Cerebellar cortex (tissue), 1 donor: ENCODE results near the gene PGS1.

ENCODE experiments used
- DNase-seq: peaks from one replicate; pipeline ENCODE4 v3.0.0-alpha.2; 2015; ENCODE audit warnings: low spot score

The PGS1 gene

DNA sequence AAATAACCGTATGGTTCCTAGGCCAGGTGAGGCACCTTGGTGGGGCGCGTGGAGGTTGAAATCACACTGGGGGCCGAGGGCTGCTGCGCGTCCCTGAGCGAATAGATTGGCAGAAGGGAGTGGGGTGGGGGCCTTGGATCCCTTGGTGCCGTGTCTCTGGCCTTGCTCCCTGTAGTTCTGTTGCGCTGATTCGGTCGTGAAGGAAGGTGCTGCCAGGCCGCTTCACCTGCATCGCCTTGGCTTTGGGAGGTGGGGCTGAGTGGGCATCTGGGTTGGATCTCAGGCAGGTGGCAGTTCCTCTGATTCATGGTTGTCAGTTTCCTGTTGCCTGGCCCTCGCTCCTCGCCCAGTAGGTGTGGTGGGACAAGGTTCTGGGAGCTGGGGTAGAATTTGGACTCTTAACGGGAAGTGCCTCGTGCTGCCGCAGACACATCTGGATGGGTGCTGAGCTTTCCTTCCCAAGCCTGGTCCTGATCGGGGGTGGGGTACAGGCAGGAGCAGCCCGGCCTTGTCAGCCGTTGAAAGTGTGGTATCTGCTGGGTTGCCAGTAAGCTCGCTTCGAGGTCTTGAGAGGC lies 30.1 kb downstream of the PGS1 start:
- no peak for DNase-seq

DNA sequence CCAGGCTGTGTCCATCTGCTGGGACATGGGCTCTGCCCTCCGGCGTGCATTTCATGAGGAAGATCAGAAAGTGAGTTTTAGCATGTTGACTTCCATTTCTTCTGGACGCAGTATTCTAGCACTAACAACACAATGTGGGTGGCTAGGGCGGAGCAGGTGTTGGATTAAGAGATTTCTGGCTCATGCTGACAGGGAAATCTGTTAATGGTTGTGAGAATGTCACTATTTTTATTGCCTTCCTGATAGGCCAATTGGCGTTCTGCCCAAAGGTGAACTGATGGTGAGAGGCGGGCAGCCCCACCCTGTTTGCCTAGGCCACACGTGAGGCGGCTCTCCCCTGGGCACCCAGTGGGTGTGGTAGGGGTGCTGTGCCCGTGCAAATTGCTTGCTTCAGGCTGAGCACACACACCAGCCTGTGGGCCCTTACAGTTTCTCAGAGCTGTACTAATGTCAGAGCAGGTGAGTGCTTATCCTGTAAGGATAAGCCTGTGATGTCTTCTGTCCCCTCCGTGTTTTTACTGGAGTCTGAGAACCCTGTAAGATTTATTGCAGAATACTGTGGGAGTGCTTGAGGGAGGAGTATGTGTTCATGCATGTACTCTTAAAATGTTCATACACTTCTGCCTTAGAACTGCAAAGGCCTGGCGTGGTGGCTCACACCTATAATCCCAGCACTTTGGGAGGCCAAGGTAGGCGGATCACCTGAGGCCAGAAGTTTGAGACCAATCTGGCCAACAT lies 30.9 kb downstream of the PGS1 start:
- DNase-seq, result peak; percentile 61

DNA sequence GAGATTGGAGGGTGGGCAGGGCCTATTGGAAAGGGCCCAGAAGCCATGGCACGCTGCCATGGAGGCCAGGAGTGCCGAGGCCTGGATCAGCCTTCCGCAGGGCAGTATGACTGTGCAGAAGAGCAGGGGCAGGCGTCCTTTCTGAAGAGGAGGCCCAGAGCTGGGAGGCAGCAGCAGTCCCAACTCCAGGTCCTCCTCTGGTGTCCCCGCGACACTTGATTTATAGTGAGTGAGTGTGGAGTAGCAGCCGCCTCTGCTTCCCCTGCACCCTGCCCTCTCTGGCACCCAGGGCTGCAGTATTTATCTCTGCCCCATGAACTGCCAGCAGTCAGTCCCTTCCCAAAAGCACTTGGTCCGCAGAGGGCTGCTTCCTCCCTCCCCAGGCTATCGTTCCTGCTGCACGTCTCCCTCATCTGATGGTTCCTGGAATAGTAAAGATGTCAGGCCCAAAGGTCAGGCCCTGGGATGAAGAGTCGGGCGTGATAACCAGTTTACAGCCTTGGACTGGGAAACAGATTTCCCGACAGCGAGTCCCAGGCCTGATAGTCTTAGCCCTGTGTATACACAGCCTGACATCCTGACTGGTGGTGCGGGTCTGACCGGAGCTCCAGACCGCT lies 32.9 kb downstream of the PGS1 start:
- no peak for DNase-seq

GRCh38 chr17:78412403-78412802 lies 34.0 kb downstream of the PGS1 start:
- peak; percentile 38 for DNase-seq

- DNase-seq, result no peak
Observed at GRCh38 chr17:78414178-78415162, 36.0 kb downstream of the PGS1 start.

DNA sequence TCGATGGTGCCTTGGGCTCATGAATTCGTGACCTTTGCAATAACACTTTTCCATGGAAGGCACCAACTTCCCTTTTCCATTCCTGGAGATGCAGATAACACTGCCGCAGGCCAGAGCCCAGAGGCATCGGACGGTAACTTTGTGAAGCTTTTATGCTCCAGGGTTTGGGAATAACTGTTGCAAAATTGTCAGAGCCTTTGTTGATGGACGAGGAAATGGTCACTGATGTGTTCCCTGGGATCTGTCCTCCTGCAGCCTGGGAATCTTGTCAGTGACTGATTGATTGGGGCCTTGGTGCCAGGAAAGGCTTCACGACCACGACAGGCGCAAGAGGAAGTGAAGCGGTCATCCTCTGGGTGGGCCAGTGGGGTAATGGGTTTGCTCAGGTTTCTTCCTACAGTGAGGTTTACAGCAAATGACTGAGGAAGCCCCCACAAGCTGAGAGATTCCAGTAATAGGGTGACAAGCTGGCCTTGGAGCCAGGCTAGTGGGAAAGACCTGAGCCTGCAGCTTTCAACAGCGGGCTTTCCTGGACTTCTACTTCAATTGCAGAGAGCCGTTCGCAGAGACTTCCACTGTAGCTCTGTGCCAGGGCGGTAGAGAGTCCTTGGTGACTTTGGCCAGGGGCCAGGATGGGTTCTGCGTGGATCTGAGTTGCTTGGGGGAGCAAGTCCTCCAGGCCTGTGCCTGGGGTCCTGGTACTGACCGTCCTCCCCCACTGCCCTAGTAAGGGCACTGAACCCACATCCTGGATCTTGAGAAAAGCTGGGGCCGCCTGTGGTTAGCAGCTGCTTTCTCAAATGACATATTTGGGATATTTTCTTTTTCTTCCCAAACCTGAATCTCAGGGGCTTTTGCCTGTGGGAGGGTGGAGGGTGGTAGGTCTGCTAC lies 37.6 kb downstream of the PGS1 start:
- no peak for DNase-seq

DNA sequence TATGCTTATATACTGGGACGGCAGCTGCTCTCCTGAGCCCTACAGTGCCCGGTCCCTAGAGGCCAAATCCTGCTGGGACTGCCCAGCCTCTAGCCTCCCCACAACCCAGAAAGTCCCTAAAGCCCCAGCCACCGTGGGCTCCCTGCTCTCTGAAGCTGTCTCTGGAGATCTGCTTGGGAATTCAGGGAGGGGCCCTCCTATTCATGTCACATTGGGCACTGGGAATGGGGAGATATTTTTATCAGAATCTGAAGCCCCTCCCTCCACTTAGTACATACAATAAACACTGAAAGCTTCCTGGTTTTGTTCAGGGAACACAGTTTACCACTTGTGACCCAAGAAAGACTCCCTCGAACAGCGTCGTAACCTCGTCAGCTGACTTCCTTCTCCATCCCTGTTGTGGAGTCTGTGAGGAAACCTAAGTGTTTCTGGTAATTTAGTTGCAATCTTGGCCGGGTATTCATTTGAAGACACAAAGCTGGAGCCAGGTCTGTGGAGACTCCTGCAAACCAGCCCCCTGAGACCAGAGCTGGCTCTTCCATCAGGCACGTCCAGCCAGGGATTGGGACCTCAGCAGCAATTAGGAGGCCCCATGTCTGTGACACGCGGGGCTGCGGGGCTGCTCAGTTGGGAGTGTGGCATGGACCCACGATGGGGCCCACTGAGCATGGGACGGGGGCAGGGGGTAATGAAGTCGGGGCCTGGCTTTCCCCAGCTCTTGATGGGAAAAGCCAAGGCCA lies 38.5 kb downstream of the PGS1 start:
- DNase-seq, result no peak

DNA sequence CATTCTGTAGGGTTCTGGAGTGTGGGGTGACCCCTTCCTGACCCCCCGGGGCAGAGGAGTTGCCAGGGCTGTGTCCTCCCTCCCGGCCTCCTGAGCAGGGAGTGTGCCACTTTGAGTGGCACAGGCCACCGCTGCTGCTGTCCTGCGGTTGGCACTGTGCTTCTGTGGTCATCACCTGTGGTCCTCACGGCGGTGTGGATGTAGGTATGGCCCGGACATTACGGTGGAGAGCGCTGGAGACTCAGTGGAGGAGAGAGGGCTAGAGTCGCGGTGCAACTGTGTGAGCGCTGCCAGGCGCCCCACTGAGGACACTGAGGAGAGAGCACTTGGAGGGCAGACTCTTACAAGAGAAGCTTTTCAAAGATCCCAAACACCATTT lies 39.1 kb downstream of the PGS1 start:
- no peak for DNase-seq

DNA sequence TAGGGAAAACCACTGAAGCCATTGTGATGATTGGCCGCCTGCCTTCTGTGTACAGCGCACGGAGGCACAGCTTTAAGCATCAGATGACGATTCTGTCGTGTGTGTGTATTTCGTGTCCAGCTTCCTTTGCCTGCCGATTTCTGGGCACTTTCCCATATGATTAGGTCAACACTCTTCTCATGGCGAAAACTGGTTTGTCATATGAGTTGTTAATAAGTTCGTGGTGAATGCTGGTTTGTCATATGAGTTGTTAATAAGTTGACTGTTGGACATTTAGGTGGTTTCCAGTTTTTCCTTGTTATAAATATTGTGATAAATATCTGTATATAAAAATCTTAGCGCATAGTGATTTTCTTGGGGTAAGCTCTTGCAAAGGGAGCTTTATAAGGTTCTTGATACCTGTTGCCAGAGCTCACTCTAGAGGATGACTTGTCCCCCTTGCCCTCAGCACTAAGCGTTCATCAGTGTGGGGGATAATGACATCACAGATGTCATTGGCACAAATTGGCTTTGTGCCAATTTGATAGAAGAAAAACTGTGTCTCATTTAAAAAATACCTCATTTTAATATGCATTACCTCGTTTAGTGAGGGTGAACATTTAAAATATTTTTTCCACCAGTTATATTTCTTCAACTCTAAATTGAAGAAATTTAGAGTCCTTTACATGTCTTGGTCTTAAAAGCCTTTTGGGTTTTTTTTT lies 40.0 kb downstream of the PGS1 start:
- no peak for DNase-seq

GRCh38 chr17:78419970-78420815 lies 41.7 kb downstream of the PGS1 start:
- no peak for DNase-seq

GRCh38 chr17:78421084-78421533 lies 42.7 kb downstream of the PGS1 start:
- no peak for DNase-seq

GRCh38 chr17:78421534-78422266 lies 43.3 kb downstream of the PGS1 start:
- peak; percentile 69 for DNase-seq

DNA sequence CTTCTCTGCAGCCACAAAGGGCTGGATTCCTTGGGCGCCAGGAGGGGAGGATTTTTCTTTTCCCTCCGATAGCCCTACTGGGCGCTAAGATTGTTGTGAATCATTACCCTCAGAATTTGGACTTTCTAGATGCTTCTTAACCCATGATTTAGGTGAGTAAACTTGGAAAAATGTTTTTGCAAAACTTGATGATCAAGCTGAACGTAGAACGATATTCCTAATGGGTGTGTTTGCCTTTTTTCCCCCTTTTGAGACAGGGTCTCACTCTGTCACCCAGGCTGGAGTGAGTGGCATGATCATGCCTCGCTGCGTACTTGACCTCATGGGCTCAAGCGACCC lies 43.8 kb downstream of the PGS1 start:
- no peak for DNase-seq

DNA sequence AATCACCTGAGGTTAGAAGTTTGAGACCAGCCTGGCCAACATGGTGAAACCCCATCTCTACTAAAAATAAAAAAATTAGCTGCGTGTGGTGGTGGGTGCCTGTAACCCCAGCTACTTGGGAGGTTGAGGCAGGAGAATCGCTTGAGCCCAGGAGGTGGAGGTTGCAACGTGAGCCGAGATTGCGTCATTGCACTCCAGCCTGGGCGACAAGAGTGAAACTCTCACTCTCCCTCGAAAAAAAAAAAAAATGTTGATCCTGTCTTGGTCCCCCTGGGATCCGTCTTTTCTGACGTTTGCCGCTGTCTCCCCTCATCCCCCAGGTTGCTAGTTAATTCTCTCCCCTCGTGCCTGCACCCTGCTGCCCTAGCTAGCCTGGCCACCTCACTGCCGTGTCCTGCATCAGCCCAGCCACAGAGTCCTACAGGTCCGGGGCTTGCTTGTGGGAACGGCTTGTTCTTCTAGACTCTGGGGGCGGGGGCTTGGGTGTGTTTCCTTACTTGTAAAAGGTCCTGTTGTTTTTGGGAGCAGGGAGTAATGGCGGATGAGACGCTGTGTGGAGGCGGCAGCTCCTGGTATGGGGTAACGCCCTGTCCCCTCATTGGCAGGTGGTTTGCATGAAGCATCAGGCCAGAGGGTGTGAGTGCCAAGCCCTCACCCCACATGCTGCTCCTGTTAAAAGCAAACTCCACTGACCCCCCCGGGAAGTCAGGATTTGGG lies 44.6 kb downstream of the PGS1 start:
- no peak for DNase-seq

DNA sequence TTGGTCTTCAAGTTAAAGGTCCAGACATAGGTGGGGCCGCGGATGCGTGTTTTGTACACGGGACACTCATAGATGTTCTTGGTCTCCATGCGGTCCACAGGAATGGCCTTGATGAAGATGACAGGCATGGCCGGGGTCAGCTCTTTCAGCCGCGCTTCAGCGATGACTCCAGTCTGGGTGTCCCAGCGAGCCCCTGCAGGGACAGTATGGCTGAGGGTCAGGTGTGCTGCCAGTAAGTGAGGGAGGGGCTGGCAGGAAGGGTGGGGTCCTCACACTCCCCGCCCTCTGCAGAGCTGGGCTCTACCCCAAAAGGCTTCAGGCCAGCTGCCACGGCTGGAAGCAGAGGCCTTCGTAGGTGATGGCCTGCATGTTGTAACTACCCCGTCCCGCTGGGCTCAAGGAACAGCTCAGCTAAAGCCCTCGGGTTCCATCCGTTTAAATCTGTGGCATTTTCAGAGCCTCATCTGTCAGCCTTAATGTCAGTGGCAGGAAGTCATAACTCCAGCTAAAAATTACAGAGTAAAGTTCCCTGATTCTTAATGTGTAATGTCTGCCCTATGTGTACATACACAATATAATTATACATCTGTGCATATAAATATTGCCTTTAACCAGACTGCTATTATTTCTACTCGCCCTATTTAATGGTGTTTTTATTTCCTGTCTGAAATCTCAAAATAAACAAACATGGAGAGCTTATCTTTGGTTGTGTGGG lies 45.7 kb downstream of the PGS1 start:
- DNase-seq, result no peak

DNA sequence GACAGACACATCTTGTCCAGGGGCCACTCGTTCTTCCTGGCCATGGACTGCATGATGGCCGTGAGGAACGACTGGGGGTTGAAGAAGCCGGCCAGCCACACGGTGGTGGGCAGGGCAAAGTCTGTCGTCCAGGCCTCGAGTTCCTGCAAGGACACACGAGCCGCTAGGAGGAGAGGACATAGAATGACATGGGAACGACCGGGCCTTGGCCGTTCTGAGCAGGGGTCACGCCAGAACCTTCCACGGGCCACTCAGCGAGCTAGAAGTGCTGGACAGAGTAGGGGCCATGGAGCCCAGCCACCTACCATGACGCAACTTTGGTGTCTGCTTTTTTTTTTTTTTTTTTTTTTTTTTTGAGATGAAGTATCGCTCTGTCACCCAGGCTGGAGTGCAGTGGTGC lies 47.0 kb downstream of the PGS1 start:
- DNase-seq, result no peak

GRCh38 chr17:78426293-78426879 lies 47.9 kb downstream of the PGS1 start:
- no peak for DNase-seq
